Stimulated activated CD8-positive, alpha-beta memory T cell treated with anti-CD3 and anti-CD28 coated beads, Interleukin-4, amount 100 ng/mL, for 1 hour (primary cell): Measurements from ENCODE around the gene STARD6.
"Not testable (repeated sequence)": the region's sequence is repeated elsewhere in the genome, so short reads cannot be mapped to it uniquely, and the experiment has no call there.

Experiments used
- DNase-seq, 2 donors: peaks; one replicate each; pipeline ENCODE4 v3.0.0-alpha.2; 2020; ENCODE audit warnings: low read depth in 2 of 2, low spot score in 1 of 2

The STARD6 gene

DNA sequence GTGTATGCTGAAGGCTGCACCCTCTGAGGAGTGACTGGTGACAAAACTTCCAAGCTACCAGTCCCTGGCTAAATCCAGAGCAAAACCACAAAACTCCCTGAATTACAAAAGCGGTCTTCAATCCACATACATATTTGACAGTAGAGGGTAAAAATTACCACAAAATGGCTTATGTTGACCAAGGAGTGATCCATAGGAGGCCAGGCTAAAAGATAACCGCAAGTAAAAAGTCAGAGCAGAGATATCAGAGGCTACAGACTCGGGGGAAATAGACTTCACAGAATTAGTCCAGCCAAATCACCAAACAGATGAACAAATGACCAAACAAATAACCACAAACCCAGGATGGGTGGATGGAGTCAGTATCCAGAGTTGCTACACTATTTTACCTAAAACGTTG is 19.4 kb downstream of the STARD6 start:
- DNase-seq = no peak

DNA sequence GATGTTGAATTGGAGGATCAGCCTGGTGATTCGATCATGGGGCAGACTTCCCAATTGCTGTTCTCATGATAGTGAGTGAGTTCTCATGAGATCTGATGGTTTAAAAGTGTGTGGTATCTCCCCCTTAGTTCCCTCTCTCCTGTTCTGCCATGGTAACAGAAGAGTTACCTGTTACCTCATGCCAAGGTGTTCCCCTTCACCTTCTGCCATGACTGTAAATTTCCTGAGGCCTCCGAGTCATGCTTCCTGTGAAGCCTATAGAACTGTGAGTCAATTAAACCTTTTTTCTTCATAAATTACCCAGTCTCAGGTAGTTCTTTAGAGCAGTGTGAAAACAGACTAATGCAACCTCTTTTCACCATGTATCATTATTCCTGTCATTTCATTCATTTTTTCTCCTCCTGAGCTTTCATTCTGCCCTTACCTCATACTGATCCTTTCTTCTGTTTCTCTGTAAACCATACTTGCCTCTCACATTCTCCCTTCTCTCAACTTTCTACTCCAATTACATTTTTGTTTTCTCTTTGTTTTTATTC is 22.0 kb downstream of the STARD6 start:
- no peak for DNase-seq

DNA sequence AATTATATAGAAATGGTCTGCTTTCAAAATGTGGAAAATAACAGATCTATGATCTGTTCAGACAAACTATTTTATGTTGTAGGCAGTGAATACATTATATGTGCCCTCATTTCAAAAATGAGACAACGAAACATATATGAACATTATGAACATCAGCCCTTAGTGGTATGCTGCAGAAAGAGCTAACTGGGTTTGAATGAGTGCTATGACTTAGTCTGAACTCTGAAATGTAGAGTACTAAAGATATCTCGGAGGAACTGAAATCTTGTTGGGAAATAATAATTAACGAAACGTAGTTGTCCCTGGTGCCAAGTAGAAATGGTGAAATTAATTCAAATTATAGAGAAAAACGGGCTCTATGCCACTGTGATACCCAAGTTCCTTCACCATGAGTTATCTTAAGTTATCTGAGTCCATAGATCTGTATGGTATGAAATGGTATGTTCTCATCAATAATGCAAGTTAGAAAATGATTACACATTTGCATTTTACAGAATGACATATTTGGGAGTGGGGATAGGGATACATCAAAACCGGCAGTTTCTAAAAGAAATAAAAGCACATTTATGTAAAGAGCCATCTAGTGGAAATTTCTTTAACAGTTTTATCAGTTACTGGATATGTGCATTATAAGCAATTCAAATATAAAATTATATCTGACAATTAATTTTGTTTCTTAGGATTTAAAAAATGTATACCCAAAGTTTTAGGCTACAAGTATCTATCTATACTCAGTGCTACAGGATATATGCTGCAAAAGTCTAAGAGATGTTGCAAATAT is 26.7 kb downstream of the STARD6 start:
- no peak for DNase-seq

GRCh38 chr18:54329787-54330186 is 27.9 kb downstream of the STARD6 start:
- DNase-seq = no peak

DNA sequence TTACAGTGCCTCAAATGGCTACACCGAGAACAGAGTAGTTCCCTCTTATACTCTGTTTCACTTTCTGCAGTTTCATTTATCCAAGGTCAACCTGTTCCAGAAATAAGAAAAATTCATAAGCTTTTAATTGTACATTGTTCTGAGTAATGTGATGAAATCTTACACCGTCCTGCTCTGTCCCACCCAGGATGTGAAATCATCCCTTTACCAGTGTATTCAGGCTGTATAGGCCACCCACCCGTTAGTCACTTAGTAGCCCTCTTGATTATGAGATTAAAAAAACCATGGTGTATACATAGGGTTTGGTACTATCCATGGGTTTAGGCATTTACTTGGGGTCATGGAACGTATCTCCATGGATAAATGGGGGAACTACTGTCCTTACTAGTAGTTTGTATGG is 29.8 kb downstream of the STARD6 start:
- no peak for DNase-seq

DNA sequence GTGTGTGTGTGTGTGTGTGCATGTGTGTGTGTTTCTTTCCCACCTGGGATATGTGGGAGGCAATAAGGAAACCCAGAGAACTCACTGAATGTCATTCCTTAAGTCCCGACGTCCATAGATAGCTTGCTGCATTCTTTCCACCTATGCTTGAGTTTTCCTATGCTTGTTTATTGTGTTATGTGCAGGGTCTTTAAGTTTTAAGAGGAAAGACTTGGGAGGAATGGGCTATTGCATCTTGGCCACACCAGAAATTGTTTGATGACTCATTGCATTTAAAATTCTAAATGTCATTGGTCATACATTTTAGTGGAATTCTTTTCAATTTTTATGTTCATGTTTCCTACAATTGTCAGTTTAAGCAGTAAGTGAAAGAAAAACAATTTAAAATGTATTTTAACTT is 33.7 kb downstream of the STARD6 start:
- no peak for DNase-seq

- DNase-seq = no peak
Observed at GRCh38 chr18:54323561-54323960, 34.1 kb downstream of the STARD6 start.

GRCh38 chr18:54316071-54316820 is 41.4 kb downstream of the STARD6 start:
- no peak for DNase-seq

GRCh38 chr18:54309564-54309963 is 48.1 kb downstream of the STARD6 start:
- not testable (repeated sequence) for DNase-seq

- DNase-seq = no peak
Observed at GRCh38 chr18:54303408-54303807, 54.2 kb downstream of the STARD6 start.

DNA sequence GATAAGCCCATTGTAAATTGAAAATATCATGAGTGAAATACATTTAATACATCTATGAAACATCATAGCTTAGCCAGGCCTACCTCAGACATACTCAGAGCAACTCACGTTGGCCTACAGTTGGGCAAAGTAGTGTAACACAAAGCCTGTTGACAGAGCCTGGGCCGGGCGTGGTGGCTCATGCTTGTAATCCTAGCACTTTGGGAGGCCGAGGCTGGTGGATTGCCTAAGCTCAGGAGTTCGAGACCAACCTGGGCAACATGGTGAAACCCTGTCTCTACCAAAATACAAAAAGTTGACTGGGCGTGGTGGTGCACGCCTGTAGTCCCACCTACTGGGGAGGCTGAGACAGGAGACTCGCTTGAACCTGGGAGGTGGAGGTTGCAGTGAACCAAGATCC is 58.7 kb downstream of the STARD6 start:
- not testable (repeated sequence) for DNase-seq

GRCh38 chr18:54296062-54296461 is 61.6 kb downstream of the STARD6 start:
- no peak for DNase-seq

DNA sequence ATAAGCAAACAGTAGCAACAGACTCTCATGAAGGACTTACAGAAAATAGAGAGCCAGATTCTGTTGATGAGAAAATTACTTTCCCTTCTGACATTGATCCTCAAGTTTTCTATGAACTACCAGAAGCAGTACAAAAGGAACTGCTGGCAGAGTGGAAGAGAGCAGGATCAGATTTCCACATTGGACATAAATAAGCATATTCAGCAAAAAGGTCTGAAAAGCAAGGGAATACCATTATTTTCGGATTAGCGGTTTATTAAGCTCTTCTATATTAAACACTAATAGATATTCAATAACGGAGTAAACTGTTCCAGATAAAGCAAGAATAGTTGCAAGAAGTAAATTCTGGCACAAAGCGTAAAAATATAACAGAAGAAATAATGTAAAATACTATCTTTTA is 63.4 kb downstream of the STARD6 start:
- DNase-seq = no peak

GRCh38 chr18:54284981-54285785 is 72.5 kb downstream of the STARD6 start:
- DNase-seq = no peak

DNA sequence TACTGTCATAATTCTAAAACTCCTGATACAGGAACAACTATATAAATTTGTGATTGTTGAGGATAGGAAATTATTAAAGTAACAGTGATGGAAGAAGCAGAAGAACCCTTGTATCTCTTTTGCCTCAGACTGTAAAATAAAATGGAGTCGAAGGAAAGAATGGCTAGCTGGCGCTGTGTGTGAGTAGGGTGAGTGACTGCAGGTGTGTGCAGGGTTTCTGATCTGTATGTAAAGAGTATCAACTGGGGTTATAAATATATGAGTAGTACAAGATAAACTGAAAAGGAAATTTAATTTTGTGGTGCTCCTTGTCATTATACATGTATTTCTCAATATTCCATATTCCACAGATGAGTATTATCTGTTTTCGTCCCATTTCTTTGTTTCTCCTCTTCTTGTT is 73.1 kb downstream of the STARD6 start:
- DNase-seq = no peak

- DNase-seq = no peak
Observed at GRCh38 chr18:54280220-54280569, 77.5 kb downstream of the STARD6 start.

- no peak for DNase-seq
Observed at GRCh38 chr18:54279477-54280219, 78.0 kb downstream of the STARD6 start.

DNA sequence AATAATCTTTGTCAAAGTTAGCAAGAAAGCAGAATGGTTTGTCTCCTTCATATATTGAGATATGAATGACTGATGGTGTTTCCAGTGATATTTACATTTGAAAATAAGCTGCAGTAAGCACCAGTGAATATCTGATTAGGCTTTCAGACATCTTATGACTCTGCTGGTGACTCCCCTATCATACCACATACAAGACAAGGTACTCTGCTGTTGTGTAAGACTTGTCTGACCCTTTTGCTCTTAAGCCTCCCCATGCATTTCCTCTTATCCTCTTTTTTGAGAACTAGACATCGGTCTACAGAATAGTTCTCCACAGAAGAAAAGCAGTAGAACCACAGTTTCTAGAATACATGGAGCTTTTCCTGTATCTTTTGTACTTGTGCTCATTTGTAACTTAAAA is 79.0 kb downstream of the STARD6 start:
- DNase-seq = no peak

- no peak for DNase-seq
Observed at GRCh38 chr18:54277899-54278298, 79.8 kb downstream of the STARD6 start.
